ENCODE measurements around the gene ZBTB12.
"Not testable (repeated sequence)": the region's sequence is repeated elsewhere in the genome, so short reads cannot be mapped to it uniquely, and the experiment has no call there.

The ZBTB12 gene

DNA sequence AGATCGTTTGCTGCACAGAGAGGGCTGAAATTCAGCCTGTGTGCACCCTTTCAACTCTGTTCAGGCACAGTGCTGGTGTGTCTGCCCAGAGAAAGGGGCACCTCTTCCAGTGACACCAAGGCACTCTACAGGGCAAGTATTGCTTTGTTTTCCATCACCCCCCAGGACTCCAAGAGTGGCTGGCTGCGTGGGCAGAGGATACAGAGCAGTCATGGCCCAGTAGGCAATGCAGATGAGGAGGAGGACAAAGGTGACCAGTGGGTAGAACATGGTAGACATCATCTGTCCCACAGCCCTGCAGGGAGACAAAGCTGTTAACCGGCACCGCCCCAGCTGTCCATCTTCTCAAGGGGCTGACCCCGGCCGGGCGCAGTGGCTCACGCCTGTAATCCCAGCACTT, 32.5 kb downstream of the ZBTB12 start:
- Histone ChIP-seq H3K9ac (ENCODE audit: insufficient read length) (no peak overlapping the region), H3K27ac (no peak overlapping the region), H3K4me3 (no peak overlapping the region), H3K36me3 (ENCODE audit: insufficient read depth, low read length) (no peaks in the 10 kb centered on the region), H3K9me3 (ENCODE audit: low read depth, low read length) (no peaks in the 10 kb centered on the region)
- DNase-seq (ENCODE audit: low read depth, low spot score) = no peak
- no peak for TF ChIP-seq EZH2 (IDR thresholded peaks at IDR 0.05)

DNA sequence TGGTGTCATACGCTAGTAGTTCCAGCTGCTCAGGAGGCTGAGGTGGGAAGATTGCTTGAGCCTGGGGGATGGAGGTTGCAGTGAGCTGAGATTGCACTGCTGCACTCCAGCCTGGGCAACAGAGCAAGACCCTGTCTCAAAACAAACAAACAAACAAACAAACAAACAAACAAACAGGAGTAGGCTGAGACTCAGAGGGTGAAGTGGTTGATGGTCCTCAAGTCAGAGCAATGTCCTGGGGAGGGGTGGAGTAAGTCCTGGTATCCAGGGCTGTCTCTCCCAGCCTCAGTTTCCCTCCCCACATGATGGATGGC, 33.3 kb downstream of the ZBTB12 start:
- H3K9me3 ChIP-seq (ENCODE audit: low read depth, low read length); DNase-seq (ENCODE audit: low read depth, low spot score); H3K27ac ChIP-seq; H3K4me3 ChIP-seq; H3K9ac ChIP-seq (ENCODE audit: insufficient read length); H3K36me3 ChIP-seq (ENCODE audit: insufficient read depth, low read length): not testable (repeated sequence)

DNA sequence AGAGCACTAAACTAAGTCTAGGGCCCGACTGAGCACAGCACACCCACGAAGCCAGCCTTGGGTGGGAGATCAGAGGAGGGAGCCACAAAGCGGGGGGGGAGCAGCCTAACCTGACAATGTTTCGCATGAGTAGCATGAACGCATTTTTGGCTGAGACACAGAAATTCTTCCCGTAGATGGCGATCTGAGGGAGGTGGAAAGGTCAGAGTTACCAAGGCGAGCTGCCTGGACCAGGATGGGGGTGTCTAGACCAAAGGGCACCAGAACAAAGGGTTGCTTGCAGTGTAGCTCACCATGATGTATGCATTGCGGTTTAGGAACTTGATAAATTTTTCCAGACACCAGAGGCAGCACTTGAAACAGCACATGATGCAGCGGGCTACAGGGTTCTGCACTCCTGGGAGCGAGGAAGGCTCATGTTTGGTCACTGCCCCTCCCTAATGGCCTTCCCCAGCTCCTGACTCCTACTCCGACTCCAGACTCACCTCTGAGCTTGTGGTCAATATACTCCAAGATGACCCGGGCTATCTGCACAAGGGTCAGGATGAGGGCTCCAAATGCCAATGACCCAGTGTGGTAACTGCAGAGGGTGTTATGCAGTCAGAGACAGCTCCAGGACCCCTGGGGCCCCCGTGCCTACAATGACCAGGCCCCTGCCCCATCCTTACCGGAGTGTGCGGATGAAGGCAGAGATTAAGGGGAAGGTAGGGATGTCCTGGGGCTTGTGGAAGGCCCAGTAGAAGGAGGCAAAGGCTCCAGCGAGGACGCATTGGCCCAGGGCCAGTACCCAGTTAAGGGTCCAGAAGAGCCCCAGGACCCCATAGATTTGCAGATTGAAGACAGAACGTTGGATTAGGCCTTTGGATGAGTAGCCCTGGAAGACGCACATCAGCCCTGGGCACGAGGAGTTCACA, 36.4 kb downstream of the ZBTB12 start:
- H3K4me3 ChIP-seq = no peak overlapping the region
- no peak for DNase-seq (ENCODE audit: low read depth, low spot score)
- no peak overlapping the region for H3K27ac ChIP-seq
- H3K9me3 ChIP-seq (ENCODE audit: low read depth, low read length) = no peaks in the 10 kb centered on the region
- no peaks in the 10 kb centered on the region for H3K36me3 ChIP-seq (ENCODE audit: insufficient read depth, low read length)
- H3K9ac ChIP-seq (ENCODE audit: insufficient read length) = no peak overlapping the region
- no peak for TF ChIP-seq EZH2 (IDR thresholded peaks at IDR 0.05)

DNA sequence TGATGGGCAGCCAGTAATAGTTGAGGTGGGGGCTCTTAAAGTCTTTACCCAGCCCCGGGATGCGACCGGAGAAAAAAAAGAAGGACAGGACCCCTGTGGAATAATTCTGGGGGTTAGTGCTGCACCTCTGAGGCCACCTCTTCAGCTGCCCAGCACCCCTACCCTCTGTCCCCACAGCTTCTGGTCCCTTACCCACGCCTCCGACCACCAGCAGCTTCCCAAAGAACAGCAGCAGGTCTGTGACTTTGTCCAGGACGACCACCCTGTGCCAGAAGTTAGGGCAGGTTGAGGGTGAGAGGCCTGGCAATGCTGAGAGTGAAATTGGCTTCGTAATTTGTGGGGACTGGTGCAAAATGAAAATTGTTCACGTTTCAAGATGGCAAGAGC, 37.1 kb downstream of the ZBTB12 start:
- DNase-seq (ENCODE audit: low read depth, low spot score) = no peak
- no peak for TF ChIP-seq POLR2AphosphoS5 (IDR thresholded peaks at IDR 0.05; ENCODE audit: borderline replicate concordance, low read depth, low read length)
- no peak for TF ChIP-seq EZH2 (IDR thresholded peaks at IDR 0.05)
- TF ChIP-seq FOXP2 (optimal IDR thresholded peaks at IDR 0.05; ENCODE audit: control extremely low read depth, extremely low read length, insufficient read depth) = no peak
- Histone ChIP-seq H3K9me3 (ENCODE audit: low read depth, low read length) (no peaks in the 10 kb centered on the region), H3K36me3 (ENCODE audit: insufficient read depth, low read length) (peaks cover 3% of the 10 kb centered on the region; the same call in 1 of the 2 replicates), H3K4me3 (no peak overlapping the region), H3K27ac (no peak overlapping the region), H3K9ac (ENCODE audit: insufficient read length) (no peak overlapping the region)

DNA sequence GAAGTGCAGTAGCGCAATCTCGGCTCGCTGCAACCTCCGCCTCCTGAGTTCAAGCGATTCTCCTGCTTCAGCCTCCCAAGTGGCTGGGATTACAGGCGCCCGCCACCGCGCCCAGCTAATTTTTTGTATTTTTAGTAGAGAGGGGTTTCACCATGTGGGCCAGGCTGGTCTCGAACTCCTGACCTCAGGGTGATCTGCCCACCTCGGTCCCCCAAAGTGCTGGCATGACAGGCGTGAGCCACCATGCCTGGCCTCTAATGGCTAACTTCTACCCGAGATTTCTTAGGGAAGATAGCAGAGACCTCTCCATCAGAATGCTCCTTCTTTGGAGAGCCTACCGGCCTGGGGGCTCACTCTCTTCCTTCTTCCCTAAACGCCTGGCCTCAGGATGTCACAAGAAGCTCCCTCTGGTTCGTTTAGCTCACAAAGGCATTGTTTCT, 37.7 kb downstream of the ZBTB12 start:
- H3K9me3 ChIP-seq (ENCODE audit: low read depth, low read length); H3K9ac ChIP-seq (ENCODE audit: insufficient read length); H3K36me3 ChIP-seq (ENCODE audit: insufficient read depth, low read length); DNase-seq (ENCODE audit: low read depth, low spot score): not testable (repeated sequence)
- Histone ChIP-seq H3K4me3 (peak overlapping the region; percentile 84), H3K27ac (peak overlapping the region; percentile 95)

GRCh38 chr6:31862344-31863235, 39.3 kb downstream of the ZBTB12 start, which contains the start of gene NEU1:
Gene NEU1 (minus strand): TSS chr6:31862821. CDS start chr6:31862776, 45 bp downstream.
- TF ChIP-seq FOXP2 (optimal IDR thresholded peaks at IDR 0.05; ENCODE audit: control extremely low read depth, extremely low read length, insufficient read depth) = no peak
- TF ChIP-seq POLR2AphosphoS5 (IDR thresholded peaks at IDR 0.05; ENCODE audit: borderline replicate concordance, low read depth, low read length) = peak; percentile 99
- Histone ChIP-seq H3K4me3 (peak within 1 kb of the TSS; percentile 84), H3K36me3 (ENCODE audit: insufficient read depth, low read length) (peaks cover 9% of the 10 kb centered on the region; the same call in 1 of the 2 replicates), H3K27ac (peak within 1 kb of the TSS; percentile 95), H3K9me3 (ENCODE audit: low read depth, low read length) (no peaks in the 10 kb centered on the region), H3K9ac (ENCODE audit: insufficient read length) (peak within 1 kb of the TSS; percentile 77)
- peak; percentile 100 for DNase-seq (ENCODE audit: low read depth, low spot score)

DNA sequence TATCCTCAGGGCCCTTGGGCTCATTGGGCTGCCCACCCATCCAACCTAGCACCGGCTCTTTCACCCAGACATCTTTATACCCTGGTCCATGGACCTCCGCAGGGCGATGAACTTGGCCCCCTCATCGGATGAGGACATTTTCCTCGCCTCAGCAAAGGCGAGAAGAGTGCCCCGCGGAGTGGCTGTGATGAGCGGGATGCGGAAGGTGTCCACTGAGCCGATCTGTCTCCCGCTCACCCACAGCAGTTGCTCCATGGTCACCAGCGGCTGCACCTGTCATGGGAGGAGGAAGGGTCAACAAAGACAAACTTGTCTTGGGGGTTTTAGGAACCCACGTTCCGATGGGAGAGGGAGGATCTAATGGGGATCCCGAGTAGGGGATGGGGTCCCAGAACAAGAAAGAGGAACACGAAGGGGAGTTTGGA, 40.0 kb downstream of the ZBTB12 start:
- peak overlapping the region; percentile 84 for H3K4me3 ChIP-seq
- peak overlapping the region; percentile 77 for H3K9ac ChIP-seq (ENCODE audit: insufficient read length)
- TF ChIP-seq FOXP2 (optimal IDR thresholded peaks at IDR 0.05; ENCODE audit: control extremely low read depth, extremely low read length, insufficient read depth) (no peak), POLR2AphosphoS5 (IDR thresholded peaks at IDR 0.05; ENCODE audit: borderline replicate concordance, low read depth, low read length) (no peak), EZH2 (IDR thresholded peaks at IDR 0.05) (no peak)
- no peak overlapping the region for H3K27ac ChIP-seq
- no peaks in the 10 kb centered on the region for H3K9me3 ChIP-seq (ENCODE audit: low read depth, low read length)
- H3K36me3 ChIP-seq (ENCODE audit: insufficient read depth, low read length) = peaks cover 9% of the 10 kb centered on the region; the same call in 1 of the 2 replicates
- no peak for DNase-seq (ENCODE audit: low read depth, low spot score)

DNA sequence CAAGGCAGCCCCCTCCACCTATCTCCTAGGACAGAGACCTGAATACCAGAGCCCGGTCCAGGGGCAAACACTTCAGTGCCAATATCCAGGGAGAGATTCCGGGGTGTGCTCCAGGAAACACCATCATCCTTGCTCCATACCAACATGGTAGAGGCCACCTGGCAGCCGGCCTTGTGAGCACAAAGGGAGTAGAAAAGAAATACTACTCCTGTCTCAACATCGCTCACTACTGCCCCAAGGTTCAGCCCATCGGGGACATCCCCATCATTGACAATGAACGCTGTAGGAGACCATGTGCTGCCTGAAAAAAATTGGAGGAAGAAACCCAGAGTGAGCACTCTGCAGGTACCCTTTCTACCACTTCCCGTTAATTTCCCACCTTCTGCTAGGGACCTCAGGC, 40.7 kb downstream of the ZBTB12 start:
- Histone ChIP-seq H3K36me3 (ENCODE audit: insufficient read depth, low read length) (peaks cover 9% of the 10 kb centered on the region; the same call in 1 of the 2 replicates), H3K4me3 (no peak overlapping the region), H3K9ac (ENCODE audit: insufficient read length) (no peak overlapping the region), H3K27ac (no peak overlapping the region), H3K9me3 (ENCODE audit: low read depth, low read length) (no peaks in the 10 kb centered on the region)
- TF ChIP-seq POLR2AphosphoS5 (IDR thresholded peaks at IDR 0.05; ENCODE audit: borderline replicate concordance, low read depth, low read length) (no peak), EZH2 (IDR thresholded peaks at IDR 0.05) (no peak), FOXP2 (optimal IDR thresholded peaks at IDR 0.05; ENCODE audit: control extremely low read depth, extremely low read length, insufficient read depth) (no peak)
- DNase-seq (ENCODE audit: low read depth, low spot score) = no peak

GRCh38 chr6:31860349-31860748, 41.5 kb downstream of the ZBTB12 start:
- H3K9ac ChIP-seq (ENCODE audit: insufficient read length) = no peak overlapping the region
- no peak overlapping the region for H3K27ac ChIP-seq
- no peak overlapping the region for H3K4me3 ChIP-seq
- no peaks in the 10 kb centered on the region for H3K9me3 ChIP-seq (ENCODE audit: low read depth, low read length)
- no peak for DNase-seq (ENCODE audit: low read depth, low spot score)
- TF ChIP-seq POLR2AphosphoS5 (IDR thresholded peaks at IDR 0.05; ENCODE audit: borderline replicate concordance, low read depth, low read length) (no peak), EZH2 (IDR thresholded peaks at IDR 0.05) (no peak), FOXP2 (optimal IDR thresholded peaks at IDR 0.05; ENCODE audit: control extremely low read depth, extremely low read length, insufficient read depth) (no peak)
- peaks cover 9% of the 10 kb centered on the region; the same call in 1 of the 2 replicates for H3K36me3 ChIP-seq (ENCODE audit: insufficient read depth, low read length)

Measured in SK-N-MC (cell line).